GOT3 (cell line): ENCODE measurements around the gene SBSN.
"Not testable (repeated sequence)": the region's sequence is repeated elsewhere in the genome, so short reads cannot be mapped to it uniquely, and the experiment has no call there.

Experiments
- DNase-seq: peaks from one replicate; lab custom pipeline; 2025; ENCODE audit warnings: mixed read lengths; lab: John Stamatoyannopoulos, UW

The SBSN gene

DNA sequence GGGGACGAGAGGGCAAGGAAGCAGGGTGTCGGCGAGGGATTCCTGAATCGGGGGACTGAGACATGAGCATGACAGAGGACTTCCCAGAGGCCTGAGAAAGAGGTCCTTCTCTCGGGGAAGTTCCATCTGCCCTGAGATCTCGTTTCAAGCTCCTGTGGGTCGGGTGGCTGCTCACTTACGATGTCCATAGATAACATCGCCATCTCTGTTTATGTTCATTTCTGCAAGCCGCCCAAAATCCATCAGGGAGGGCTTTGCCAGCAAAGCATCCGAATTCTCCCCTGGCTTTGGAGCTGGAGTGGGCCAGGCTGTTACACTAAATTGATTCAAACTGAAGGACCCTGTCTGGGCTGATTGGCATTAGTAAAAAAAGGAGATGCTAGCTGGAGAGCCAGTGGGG is 20.6 kb downstream of the SBSN start:
- DNase-seq = no peak

GRCh38 chr19:35506011-35506410 is 22.1 kb downstream of the SBSN start:
- no peak for DNase-seq

DNA sequence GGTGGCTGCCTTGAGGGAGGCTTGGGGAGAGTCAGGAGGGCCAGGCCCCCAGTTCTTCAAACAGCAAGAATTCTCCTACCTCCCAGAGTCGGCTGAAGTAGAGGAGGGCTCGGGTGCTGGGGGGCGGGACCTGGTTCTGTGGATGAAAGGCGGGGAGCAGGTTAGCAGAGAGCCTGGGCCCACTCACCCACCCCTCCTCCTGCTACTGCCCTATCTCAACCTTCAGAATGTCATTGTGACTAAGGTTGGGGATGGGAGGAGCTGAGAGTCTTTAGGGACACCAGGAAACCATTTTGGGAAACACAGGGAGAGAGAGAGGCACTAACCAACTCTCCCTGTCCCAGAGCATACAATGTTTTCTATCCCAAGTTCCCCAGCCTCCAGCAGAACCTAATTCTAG is 25.4 kb downstream of the SBSN start:
- DNase-seq = no peak

DNA sequence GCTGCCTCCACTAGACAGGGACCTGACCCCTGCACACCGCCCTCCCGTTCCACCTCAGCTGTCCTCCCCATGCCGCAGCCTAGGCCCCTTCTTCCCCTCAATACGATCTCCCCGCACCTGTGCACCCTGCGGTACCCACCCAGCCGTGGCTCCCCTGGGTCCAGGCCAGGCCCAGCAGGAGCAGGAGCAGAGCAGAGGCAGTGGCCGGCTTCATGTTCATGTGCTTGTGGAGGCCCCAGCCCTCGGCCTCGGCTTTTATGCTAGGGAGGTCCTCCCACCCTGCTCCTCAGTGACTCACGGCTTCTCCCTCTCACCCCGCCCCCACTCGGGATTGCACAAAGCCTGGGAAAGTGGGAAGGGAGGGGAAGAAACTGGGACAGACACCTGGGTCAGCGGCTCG is 26.4 kb downstream of the SBSN start:
- DNase-seq = no peak

DNA sequence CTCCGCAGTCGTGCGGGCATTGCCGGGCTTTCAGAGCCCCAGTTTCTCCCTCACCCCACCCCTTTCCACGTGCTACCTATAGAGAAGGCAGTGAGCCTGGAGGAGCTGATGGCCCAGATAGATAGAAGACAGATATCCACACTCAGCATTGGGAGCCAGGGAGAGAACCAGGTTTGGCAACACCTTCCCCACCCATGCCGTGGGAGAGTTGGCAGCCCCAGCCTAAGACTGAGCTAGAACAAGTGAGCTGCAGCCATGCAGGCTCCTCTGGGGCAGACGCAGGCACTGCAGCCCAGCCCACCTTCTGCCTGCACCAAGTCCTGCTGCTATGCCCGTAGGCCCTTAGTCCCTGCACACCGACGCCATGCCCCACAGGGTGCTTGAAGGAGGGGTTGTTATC is 27.5 kb downstream of the SBSN start:
- DNase-seq = no peak

DNA sequence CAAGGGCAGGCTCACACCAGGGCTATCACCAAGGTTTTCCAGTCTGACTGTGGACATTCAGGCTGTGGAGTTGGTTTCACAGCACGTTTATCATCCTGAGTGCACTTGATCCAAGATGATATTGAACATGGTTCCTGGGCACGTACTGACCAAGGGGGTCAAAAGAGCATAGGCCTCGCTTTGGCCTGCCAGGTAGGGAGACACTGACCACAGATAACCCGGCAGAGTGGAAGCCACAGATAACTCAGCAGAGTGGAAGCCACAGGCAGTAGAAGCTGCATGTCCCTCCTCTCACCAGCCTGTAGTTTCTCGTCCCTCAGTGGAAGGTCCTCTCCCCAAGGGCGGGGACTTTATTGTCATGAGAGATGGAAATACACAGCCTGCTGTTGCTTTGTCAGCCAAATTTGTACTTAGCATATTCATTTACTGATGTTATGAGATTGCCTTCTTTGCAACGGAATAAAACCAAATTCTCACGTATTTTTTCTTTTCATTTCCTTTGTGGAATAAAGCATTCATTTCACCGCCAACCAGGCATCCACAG is 29.1 kb downstream of the SBSN start:
- no peak for DNase-seq

- no peak for DNase-seq
Measured at GRCh38 chr19:35498220-35498619, 29.9 kb downstream of the SBSN start.

DNA sequence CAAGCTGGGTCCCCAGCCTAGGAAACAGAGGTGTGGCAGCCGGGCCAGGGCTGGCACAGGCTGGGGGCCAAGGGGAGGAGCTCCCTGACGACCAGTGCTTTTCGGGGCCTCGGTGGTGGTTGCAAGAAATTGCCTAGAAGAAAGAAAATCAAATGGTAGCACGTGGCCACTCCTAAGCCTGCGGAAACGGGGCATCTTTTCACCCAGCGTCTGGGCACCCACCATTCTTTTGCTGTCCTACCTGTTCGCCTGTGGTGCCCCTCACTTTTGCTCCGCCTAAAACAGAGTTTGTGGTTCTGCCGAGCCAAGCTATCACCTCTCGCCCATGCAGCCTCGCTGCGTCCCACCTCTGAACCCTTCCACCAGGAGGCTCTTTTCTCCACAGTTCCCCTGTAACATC is 30.7 kb downstream of the SBSN start:
- no peak for DNase-seq

GRCh38 chr19:35495107-35496064 is 32.7 kb downstream of the SBSN start:
- DNase-seq = peak; percentile 32

DNA sequence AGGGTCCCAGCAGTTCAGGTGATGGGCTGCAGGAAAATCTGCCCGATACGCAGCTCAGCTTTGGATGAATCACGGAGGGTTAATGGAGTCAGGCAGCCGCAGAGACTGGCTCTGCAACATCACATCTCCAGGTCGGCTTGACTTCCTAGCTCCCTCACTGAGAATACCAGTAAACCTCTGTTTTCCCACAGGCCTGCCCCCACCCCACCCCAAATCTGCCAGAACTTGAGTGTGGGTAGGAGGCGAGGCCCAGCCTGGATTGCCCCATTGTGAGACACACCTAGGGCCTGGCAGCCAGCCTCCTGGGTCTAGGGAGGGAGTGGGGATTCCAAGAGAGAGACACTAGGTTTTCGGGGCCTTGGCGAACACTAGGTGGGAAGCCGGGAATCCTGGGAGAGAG is 34.1 kb downstream of the SBSN start:
- DNase-seq = no peak

DNA sequence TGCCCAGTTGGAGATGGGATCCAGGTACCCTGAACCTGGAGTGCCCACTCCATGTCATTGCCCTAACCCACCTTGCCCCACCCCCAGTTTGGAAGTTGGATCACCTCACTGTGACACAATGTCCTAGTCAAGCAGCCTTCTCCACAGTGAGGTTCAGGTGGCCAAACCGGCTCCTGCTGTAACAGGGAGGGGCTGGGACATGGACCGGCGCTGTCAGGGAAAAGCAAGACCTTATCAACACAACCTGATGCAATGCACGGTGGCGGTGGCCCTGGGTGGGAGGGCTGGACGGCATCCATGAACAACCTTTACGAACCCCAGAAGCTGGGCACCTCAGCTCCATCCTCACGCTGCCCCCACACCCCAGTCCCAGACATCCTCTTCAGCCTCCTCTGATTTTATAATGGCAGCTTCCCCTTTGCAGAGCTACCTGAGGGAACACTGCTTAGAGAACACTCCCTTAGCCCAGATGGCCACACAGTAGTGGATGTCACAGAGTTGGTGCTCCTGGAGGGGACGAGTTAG is 36.2 kb downstream of the SBSN start:
- no peak for DNase-seq

DNA sequence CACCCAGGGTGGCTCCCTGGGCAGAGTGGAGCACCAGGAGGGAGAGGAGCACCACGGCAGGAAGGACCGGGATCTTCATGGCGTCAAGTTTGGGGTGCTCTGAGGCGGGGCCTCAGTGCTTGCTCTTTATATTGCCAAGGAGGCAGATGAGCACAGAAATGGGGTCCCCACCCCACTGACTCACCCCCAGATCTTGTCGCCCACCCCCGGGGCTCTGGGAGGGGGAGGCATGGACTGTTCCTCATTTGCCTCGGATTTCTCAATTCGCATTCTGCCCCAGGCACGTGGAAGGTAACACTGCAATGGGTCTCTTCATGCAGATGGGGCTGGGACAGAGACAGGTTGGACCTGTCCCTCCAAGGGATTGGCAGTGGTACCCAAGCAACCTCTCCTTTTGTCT is 37.7 kb downstream of the SBSN start, which contains the start of gene KRTDAP:
Gene KRTDAP (minus strand): TSS at position 101 of the 400 bp plus-strand sequence. CDS start 22 bp downstream, at position 79.
- DNase-seq = no peak

DNA sequence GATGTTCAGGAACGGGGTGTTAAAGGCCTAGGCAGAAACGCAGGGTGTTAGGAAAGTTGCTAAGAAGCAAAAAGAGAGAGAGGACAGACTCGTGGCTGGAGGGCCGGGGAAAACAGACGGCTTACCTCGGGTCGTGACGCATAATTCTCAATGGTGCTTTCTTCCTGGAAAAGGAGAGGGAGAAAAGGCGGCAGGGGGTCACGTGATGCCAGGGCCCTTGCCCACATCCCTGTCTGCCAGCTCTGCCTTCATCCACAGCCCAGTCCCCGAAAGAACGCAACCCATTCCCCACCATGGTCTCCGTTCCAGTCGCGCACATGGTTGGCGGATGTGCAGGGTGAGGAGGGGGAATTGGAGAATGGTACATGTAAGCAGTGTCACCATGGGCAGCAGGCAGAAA is 39.4 kb downstream of the SBSN start:
- DNase-seq = no peak

- DNase-seq = no peak
Measured at GRCh38 chr19:35487656-35488182, 40.4 kb downstream of the SBSN start.

DNA sequence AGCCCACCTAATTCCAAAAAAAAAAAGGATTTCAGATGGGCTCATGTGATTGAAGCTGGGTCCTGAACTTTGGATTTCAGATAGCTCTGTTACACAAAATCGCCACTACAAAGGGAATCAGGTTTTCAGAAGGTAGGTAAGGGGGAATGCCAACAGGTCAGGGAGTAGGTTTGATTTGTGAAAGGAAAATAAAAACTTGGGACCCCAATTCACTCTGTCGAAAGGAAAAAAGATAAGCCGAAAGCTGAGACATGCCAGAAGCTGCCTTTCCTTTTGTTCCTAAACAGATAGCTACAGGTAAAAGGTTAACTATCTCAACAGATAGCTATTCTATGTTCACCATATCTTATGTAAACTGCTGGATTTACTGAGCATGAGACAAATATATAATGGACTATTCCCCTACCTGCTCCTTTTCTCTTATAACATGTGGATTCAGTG is 41.8 kb downstream of the SBSN start:
- no peak for DNase-seq

GRCh38 chr19:35484252-35485036 is 43.7 kb downstream of the SBSN start:
- DNase-seq = no peak

GRCh38 chr19:35483089-35483488 is 45.0 kb downstream of the SBSN start:
- no peak for DNase-seq

DNA sequence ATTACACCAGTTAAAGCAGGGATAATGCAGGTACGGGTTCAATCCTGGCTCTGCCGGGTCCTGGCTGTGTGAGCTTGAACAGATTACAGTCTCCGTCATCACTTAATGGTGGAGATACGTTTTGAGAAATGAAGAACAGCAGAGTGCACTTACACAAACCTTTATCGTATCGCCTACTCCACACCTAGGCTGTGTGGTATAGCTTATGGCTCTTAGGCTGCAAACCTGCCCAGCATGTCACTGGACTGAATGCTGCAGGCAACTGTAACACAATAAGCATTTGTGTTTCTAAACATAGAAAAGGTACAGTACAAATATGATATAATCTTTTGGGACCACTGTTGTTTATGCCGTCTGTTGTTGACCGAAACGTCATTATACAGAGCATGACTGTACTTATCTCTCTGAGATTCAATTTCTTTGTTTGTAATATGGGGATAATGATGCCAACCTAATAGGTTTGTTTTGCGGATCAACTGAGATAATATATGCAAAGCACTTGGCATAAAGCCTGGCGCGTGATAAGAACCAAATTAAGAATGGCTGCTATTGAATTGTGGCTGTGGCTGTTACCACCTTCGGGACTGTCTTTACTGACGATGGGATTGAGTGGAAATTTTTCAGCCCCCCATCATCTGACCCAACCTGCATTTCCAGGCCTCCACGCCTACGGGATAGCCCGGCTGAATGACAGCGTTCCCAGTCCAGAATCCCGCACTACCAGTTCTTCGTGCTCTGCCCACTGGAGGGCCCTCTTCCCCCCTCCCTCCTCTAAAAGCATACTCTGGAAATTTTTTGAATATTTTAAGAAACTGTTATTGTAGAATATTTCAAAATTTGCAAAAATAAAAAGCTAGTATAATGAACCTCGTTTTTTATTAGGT is 49.1 kb downstream of the SBSN start:
- DNase-seq = no peak

DNA sequence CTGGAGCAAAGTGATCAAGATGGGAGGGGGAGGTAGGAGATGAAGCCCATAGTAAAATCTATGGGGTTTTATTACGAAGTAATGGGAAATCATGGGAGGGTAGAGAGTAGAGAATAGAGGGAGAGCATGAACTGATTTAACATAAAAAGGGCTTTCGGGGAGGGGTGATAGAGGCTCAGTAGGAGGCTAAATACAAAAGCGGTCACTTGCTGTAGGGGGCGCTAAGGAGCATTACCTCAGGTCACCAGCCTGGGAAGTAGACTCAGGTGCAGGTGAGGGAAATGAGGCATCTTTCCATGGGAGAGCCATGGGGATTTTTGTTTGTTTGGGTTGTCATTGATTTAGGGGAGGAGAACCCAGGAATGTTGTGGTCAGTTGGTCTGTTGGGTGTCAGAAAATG is 52.0 kb downstream of the SBSN start:
- DNase-seq = no peak

- not testable (repeated sequence) for DNase-seq
Measured at GRCh38 chr19:35474594-35474993, 53.5 kb downstream of the SBSN start.

GRCh38 chr19:35474104-35474503 is 54.0 kb downstream of the SBSN start:
- DNase-seq = no peak
